ENCODE data around the gene ST7.

DNA sequence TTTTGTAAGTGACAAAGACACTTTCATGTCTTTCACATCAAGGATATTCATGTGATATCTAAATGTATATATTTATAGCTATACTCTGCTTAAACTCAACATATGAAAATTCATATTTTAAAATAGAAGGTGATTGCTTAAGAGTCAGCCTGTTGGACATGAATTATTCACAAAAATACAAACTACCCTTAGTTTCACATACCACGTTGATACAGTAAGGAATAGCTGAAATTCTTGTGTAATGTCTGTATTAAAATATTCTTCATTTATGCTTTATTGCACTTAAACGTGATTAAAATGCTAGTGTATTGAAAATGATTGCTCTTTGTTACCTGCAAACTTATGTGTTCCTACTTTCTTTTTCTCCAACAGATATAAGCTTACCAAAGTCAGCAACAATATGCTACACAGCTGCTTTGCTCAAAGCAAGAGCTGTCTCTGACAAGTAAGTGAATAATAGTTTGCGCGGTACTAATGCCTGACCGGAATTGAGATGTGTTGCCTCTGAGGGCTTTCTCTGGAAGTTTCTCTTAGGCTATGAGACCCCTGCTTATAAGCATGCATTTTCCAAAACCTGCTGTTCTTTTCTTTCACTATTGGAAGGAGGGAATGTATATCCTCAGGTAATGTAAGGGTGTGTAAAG, 235.8 kb downstream of the ST7 start:
- TF ChIP-seq, protein P1, sequence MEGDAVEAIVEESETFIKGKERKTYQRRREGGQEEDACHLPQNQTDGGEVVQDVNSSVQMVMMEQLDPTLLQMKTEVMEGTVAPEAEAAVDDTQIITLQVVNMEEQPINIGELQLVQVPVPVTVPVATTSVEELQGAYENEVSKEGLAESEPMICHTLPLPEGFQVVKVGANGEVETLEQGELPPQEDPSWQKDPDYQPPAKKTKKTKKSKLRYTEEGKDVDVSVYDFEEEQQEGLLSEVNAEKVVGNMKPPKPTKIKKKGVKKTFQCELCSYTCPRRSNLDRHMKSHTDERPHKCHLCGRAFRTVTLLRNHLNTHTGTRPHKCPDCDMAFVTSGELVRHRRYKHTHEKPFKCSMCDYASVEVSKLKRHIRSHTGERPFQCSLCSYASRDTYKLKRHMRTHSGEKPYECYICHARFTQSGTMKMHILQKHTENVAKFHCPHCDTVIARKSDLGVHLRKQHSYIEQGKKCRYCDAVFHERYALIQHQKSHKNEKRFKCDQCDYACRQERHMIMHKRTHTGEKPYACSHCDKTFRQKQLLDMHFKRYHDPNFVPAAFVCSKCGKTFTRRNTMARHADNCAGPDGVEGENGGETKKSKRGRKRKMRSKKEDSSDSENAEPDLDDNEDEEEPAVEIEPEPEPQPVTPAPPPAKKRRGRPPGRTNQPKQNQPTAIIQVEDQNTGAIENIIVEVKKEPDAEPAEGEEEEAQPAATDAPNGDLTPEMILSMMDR (IDR thresholded peaks at IDR 0.05; ENCODE audit: poor library complexity, severe bottlenecking), result no peak
- TF ChIP-seq TAF1 (IDR thresholded peaks at IDR 0.05; ENCODE audit: low read depth) (no peak), POLR2AphosphoS5 (IDR thresholded peaks at IDR 0.05) (no peak)
